Brain pericyte (primary cell): ENCODE data around the gene DGUOK.

Experiments used
- DNase-seq: peaks from one replicate; pipeline ENCODE4 v3.0.0-alpha.2; 2012; ENCODE audit warnings: low read depth, low spot score

The DGUOK gene

DNA sequence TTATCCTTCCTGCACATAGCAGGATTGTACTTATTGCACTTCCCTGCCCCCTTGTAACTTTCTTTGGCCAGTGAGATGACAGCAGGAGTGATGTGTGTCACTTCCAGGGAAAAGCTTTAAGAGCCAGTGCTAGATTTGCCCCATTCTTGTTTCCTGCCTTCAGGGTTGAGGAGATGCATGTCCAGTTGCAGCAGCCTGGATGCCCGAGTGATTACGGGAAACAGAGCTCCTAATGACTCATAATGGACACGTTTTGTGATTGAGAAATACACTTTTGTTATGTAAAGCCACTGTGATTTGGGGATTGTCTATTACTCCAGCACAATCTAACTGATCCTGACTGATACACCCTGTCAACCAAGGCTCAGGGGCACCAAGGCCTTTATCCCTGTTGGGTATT is 53.0 kb downstream of the DGUOK start:
- no peak for DNase-seq

DNA sequence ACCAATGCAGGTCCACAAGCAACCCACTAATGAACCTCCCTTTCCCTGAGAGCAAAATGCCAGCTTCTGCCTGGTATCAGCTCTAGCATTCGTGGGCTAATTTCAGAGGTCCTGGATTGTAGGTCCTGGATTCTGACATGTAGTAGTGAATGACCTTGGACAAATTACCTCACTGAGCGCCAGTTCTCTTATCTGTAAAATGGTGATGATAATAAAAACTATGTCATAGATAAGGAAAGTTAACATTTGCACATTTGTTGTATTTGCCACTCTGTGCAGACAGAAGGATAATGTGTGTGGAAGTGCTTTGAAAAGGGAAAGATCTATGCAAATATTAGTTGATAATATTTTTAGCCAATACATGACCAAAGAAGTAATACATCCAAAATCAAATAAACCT is 53.9 kb downstream of the DGUOK start:
- DNase-seq: no peak

DNA sequence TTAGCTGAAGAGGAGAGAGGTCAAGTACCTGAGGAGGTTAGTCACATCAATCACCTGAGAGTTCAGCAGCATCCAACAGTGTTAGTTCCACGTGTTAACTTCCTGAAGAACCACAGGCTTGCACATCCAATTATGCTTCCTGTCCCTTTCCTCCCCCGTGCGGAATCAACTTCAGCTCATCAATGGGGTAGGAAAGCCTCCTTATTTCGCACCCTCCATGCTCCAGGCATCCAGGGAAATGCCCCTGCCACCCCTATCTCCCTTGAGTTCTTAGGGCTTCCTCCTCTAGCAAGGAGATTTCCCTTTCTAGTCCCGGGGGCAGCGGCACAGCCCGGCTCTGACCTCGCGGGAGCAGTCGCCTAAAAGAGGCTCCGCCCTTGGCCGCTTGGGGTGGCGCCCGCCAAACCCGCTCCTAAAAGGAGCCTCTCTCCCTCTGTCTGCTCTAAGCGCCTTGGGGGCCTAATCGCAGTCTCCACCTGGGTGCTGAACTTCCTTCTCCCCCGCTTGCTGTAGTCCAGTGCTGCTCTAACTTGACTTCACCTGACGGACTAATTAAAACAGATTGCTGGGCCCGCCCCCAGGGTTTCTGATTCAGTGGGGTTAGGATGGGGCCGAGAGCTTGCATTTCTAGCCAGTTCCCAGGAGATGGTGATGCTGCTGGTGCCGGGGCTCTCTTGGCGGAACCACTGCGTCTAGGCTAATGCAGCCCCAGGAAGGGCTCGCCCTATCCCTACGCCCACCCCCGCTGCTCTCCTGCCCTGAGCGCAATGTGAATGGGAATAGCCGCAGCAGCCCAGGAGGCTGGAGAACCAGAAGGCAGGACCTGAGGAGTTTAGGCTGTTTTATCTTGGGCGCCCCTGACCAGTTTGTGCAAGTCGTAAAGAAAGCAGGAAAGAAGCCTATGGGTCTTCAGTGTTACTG is 54.7 kb downstream of the DGUOK start:
- no peak for DNase-seq

DNA sequence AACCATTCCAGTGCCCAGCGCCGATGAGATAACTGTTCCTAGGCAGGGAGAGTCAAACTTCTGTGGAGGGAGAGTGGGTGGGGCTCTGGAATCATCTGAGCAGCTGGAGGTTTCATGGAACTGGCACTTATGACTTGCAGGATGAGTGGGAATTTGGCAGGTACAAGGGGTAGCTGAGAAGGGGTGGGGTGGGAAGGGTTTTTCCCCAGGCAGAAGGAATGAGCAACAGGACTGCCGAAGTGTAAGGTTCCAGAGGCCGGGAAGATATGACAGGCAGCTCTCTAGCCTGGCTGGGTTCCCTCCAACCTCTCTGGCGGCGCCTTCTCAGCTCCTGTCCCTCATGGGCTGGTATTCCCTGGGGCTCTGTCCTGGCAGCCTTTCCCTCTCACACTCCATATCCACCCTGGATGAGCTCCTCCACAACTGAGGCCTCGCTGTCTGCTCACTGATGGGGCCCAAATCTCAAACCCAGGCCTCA is 55.5 kb downstream of the DGUOK start:
- DNase-seq: no peak

DNA sequence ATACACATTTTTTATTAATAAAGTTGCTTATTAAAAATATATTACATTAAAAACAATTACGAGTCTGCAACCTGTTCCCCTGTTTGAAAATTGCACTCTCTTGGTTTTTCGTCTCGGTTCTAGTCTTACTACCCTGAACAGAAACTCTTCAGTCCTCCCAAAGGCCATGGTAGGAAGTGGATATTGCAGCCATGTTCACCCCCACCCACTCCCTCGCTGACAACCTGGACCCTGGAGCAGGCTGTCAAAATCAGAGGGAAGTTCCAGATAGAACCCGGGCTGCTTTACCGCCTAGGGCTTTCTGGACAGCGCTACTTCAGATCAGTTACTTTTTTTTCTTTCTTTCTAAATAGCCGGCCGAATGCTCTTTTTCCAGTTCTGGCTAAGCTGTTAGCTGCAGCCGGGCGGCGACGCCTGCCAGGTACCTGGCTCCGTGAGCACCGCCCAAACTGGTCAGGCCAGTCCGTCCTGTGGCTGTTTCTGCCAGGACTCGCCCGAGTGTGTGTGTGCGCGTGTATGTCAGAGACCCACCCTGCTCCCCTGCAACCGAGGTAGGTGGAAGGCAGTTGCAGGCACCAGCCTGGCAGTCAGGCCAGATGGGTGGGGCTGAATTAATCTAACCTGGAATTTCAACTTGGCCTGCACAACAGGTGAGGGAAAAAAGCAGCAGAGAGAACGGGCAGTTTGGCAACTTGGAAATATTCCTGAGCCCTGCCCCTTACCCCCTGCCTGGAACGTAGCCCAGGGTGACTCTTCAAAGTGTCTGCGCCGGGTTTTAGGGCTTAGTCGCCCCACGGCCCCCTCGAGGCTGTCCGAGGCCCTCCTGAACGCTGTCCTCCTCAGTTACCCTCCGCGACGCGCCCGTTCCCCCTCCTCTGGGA is 56.9 kb downstream of the DGUOK start:
- no peak for DNase-seq

DNA sequence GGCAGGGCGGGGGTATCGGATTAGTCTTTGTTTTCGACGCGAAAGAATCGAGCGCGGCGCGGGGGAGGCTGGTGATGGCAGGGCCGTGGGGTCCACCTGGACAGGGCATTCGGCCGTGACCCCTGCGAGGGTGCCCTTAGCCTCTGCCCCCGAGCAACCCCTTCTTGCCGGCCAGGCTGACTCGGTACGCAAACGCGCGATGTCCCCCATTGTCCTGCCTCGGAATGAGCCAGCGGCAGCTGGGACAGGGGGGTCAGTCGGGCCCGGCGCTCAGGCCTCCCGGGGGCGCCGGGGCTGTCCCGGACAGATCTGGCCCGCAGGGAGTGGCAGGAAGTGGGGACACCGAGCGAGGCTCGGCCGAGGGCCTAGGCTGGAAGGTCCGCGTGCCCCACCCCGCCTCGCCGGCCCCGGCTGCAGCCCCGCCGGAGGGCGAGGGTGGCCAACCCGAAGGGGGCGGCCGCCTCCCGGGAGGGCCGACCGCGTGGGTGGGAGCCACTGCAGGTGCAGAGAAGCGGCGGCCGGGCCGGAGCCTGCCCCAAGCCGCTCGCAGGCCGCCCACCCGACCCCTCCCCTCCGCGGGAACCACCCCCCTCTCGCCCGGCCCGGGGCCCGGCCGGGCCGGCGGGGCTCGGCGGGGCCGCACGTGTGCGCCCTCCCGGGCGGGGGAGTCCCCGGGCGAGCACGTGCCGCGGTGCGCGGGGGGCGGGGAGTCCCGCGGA is 57.7 kb downstream of the DGUOK start, which contains the start of gene TET3:
TSS of gene TET3 (plus strand) at position 708 of the 719 bp plus-strand sequence. CDS start 1,494 bp downstream, outside the sequence.
- no peak for DNase-seq

DNA sequence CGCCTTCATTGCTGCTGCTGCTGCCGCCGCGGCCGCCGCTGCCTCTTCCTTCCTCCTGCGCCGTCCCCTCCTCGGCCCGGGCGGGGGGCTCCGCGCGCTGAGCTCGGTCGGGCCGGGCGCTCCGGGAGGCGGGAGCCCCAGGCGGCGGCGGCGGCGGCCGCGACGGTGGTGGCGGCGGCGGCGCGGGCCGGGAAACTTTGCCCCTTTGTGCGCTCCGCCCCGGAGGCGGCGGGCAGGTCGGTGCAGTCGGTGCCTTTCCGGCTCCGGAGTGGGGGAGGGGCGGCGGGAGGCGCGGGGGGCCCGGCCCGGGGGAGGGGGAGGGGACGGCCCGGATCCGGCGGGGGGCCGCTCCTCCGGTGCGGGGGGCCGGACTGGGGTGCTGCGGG is 58.2 kb downstream of the DGUOK start:
- no peak for DNase-seq

DNA sequence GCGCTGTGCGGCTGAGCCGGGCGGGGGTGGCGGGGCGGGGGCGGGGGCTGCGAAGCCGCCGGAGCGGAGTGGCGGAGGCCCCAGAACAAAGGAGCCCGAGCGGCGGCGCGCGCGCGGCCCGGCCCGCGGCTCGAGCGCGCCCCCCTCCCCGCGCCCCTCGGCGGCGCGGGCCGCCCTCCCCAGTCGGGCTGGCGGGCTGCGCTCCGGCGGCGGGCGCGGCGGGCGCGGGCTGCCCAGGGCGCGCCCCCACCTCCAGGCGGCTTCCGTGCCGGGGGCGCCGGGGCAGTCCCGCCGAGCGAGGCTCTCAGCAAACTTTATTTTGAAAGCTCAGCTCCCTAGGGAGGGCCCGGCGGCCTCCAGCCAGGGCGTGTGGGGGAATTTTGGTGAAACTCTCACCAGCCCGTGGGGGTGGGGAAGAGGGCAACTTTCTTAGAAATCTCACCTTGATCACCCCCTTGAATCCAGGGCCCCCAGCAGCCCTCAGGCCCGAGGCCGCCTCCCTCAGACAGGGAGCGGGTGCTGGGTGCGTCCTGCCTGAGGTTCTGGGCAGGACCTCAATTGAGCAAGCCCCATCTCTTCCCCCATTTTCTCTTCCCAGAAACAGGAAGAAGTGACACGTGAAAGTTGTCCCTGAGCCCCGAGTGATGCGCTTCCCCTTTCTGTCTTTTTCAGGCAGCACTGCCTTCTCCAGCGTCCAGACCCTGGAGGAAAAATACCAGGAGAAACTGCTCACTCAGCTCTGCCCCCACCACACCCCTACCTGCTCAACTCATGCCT is 58.8 kb downstream of the DGUOK start:
- no peak for DNase-seq

DNA sequence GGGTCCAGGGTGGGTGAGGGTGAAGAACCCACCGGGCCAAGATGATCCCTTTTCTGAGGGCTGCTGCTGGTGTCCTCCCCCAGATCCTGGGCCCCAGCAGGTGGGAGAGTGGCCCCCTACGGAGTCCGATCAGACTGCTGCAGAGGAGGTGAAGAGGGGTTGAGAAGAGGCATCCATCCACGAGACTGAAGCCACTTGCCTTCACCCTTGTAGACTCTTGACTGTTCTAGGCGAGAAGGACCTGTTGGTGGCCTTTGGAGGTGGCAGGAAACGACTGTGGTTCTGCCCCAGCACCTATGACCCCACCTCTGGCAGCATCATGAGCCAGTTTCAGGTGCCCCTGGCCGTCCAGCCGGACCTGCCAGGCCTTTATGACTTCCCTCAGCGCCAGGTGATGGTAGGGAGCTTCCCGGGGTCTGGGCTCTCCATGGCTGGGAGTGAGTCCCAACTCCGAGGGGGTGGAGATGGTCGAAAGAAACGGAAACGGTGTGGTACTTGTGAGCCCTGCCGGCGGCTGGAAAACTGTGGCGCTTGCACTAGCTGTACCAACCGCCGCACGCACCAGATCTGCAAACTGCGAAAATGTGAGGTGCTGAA is 59.5 kb downstream of the DGUOK start:
- DNase-seq: no peak

DNA sequence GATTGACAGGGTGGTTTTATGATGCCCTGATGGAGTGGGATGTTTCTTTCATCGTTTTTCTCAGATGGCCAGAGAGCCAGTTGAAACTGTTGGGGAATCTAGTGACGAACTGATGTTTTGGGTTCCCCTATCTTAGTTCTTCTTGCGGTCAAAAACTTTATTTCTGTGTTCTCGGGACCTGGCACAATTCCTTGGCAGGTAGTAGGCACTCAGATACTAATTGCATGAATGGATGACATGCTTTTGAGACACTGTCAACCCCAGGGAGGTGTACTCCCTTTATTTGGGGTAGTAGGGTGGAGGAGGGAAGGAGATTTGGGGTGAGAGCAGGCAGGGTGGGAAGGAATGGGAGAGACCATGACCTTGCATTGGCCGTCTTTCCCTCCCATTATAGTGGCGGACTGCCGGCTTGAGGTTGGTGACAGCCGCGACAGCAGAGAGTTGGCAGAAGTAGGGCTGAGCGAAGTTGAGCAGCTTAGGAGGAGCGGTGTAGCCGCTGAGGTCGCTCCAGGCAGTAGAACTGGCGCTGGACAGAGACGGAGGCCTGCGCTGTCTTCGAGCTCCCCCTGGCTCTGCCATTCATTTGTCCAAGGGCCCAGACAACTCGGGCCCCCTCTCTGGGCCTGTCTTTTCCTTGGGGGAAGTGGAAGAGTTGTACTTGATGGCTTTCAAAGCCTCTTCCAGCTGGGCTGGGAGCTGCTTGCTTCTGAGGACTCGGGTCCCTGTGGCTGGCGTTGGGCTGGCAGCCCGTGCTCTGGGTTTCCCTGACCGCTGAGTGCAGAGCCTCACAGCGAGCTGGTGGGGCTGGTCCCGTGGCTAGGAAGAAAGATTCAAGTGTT is 60.6 kb downstream of the DGUOK start:
- DNase-seq: no peak

DNA sequence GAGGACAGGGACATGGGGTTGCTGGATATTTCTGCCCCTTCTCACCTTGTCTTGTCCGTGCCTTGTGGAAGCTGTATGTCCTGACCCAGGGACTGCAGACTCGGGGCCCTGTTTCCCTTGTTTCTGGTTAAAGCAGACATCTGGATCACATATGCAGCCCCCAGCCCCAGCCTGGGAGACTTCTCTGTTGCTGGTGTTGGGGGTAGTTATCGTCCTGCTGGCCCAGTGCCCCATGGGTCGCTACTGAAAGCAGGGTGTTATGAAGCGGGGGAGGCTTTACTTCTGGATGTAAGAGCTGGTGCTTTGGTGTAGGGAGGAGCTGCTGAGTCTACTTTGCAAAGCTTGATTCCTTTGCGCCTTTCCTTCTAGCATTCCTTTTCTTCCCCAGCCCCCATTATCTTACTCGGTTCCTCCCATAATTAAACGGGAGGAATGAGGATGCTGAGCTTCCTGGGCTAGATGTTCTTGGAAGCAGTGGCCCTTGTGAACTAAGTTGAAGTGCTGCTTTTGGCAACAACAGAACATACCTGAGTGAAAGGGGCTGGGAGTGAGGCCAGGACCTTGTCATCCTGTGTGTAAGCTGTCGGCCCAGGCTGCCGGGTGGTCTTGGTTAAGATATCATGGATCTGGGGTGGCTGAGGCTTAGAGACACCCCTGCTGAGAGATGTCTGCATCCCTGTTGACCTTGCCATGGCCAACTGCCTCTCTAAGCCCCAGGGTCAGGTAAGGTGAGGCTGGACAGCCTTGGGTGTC is 61.4 kb downstream of the DGUOK start:
- no peak for DNase-seq

DNA sequence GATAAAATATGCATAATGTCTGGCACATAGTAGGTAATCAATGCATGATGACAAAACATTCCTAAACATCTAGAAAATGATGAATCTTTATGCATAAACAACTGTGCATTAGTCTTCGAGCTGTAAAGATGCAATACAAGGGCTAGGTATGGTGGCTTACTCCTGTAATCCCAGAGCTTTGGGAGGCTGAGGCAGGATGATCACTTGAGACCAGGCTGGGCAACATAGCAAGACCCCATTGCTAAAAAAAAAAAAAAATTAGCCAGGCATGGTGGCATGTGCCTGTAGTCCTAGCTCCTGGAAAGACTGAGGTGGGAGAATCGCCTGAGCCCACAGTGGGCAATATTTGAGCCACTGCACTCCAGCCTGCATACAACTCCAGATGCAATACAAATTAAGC is 63.3 kb downstream of the DGUOK start:
- no peak for DNase-seq

DNA sequence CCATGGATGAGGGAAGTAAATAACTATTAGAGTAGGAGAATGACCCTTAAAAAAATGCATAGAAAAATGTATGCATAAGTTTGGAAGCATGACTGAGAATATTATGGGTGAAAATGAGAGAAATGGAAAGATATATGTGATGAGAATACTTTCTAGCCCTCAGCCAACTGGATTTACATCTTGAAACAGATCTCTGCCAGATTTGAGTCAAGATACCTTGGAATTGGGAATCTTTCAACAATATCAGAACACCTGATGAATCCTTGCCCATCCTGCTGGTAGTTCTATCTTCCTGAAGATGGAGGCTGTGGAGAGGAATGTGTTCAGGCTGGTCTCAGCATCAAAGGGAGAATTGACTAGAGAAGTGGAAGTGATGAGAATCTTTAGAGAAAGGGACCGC is 63.9 kb downstream of the DGUOK start:
- no peak for DNase-seq

DNA sequence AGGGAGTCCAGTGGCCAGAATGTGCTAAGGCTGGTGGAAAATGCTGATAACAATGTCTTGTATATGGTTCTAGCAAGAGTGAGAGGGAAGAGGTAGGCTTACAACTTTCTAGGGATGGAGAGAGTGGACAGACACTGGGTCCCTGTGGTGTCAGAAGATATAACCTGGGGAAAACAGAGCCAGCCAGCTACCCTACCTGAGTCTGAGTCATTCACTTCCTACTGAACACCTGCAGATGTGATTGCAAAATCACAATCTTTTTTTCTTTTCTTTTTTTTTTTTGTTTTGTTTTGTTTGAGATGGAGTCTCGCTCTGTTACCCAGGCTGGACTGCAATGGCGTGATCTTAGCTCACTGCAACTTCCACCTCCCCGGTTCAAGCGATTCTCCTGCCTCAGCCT is 65.4 kb downstream of the DGUOK start:
- DNase-seq: no peak

DNA sequence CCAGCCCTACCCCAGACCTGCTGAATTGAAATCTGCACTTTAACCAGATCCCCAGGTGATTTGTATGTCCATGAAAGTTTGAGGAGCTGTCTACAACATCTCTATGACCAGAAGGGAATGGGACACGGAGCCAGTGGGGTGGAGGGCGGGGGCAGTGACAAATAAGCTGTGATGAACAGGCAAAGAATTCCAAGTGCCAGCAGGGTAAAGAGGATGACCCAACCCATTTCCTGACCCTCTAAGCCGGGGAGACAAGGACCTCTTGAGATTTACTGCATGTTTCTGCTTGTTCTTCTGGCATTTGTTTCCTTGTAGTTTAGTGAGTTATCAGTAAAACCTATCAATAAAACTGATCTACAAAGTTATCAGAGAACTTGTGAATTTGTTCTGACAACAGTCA is 66.7 kb downstream of the DGUOK start:
- no peak for DNase-seq

DNA sequence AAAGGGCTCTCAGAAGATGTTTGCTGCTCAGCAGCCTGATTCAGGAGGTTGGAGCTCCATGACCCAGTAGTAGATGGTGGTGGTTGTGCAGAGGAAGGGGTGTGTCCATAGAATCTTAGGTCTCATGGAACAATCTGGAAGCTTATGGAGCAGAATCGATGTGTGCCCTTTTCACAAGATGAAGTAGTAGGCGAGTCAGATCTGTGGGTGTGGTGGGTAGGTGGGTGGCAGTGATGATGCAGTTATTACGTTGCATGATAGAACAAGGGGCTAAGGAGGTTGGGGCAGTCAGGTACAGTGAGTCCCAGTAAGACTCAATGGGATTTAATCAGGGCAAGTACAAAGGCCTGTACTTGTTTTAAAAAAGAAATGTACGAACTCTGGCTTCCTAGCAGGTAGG is 67.1 kb downstream of the DGUOK start:
- no peak for DNase-seq

DNA sequence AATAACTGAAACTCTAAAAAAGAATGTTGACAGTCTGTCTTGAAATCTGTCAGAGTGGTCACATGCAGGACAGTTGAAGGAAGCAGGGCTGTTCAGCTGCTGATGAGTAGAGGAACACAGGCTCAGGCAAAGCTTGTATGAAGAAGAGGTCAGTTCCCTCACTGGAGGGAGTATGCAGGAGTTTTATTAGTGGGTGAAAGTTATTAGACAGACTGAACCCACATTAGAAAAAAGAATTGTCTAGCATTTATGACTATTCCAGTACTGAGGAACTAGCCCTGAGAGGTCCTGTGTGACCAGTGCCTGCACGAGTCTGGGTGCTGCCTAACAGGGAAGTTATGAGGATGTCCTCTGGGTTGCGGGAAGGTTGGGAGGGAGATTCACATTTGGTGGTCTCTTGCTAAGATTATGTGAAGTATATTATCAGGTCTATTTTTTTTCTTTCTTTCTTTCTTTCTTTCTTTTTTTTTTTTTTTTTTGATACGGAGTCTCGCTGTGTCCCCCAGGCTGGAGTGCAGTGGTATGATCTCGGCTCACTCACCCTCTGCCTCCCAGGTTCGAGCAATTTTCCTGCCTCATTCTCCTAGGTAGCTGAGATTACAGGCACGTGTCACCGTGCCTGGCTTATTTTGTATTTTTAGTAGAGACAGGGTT is 67.6 kb downstream of the DGUOK start:
- DNase-seq: no peak

DNA sequence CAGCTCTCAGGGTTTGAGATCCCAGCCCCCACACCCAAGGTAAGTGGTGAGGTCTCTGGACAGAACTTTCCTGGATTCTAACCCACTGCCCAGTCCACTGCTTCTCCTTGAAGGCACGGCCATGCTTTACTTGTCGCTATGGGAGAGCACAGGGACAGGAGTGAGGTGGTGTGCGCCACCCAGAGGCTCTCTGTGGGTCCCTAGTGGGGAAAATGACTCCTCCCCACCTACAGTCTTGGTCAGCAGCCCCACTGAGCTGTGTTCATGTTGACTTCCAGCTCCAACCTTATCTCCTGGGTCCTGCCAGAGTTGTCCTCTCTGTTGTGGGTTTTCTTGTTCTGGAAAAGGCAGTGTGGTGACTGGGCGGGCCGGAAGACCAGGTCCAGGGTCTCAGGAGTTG is 69.1 kb downstream of the DGUOK start:
- DNase-seq: no peak
